Neural crest cell (in vitro differentiated cells): ENCODE data around the gene SSTR4. TPM values are rescaled to one million over a fixed set of nuclear protein-coding genes. Genes with fewer than 3 reads are reported as not detected.

Experiments used
- DNase-seq: peaks from one replicate; pipeline ENCODE4 v3.0.0; 2021; ENCODE audit warnings: low read depth, mixed read lengths, low spot score
- H3K27ac Mint-ChIP-seq: one replicate; pipeline ENCODE4 v1.8.0; 2021; ENCODE audit warnings: mild to moderate bottlenecking, mixed read lengths; ENCODE audit not compliant: unreplicated experiment
- H3K27me3 Mint-ChIP-seq: 2 replicates; pipeline ENCODE4 v1.8.0; 2021; ENCODE audit warnings: low read depth, mild to moderate bottlenecking, mixed read lengths
- H3K36me3 Mint-ChIP-seq: 2 replicates; pipeline ENCODE4 v1.8.0; 2021; ENCODE audit warnings: low read depth, mild to moderate bottlenecking, mixed read lengths
- H3K4me1 Mint-ChIP-seq: 2 replicates; pipeline ENCODE4 v1.8.0; 2021; ENCODE audit warnings: mixed read lengths
- H3K4me3 Mint-ChIP-seq: one replicate; pipeline ENCODE4 v1.8.0; 2021; ENCODE audit warnings: mild to moderate bottlenecking, mixed read lengths
- H3K9me3 Mint-ChIP-seq: 2 replicates; pipeline ENCODE4 v1.8.0; 2021; ENCODE audit warnings: mixed read lengths
- CTCF ChIP-seq: fragments of 200-600 bp; sonication (generic); conservative IDR thresholded peaks from 2 replicates; pipeline ENCODE4 v1.5.0; 2021; ENCODE audit warnings: antibody characterized with exemption, mild to moderate bottlenecking
- total RNA-seq: library from RNA; stranded (reverse); gene quantifications from 2 replicates; pipeline ENCODE4 v1.2.1, GENCODE V29; 2021

Gene SSTR4
- total RNA-seq, 1 donor from 2014 or later: not detected

GRCh38 chr20:23033918-23034317 is 1.2 kb upstream of the SSTR4 start:
- no peak for TF ChIP-seq CTCF
- H3K4me1 Mint-ChIP-seq: peaks cover 7% of the 10 kb centered on the region
- peaks cover 78% of the 10 kb centered on the region for H3K27me3 Mint-ChIP-seq
- no peak for DNase-seq
- no peaks in the 10 kb centered on the region for H3K9me3 Mint-ChIP-seq
- no peak overlapping the region for H3K27ac Mint-ChIP-seq
- no peaks in the 10 kb centered on the region for H3K36me3 Mint-ChIP-seq
- no peak overlapping the region for H3K4me3 Mint-ChIP-seq

GRCh38 chr20:23035731-23036130 is 619 bp downstream of the SSTR4 start:
- H3K27me3 Mint-ChIP-seq: peaks cover 85% of the 10 kb centered on the region
- H3K9me3 Mint-ChIP-seq: no peaks in the 10 kb centered on the region
- no peak for TF ChIP-seq CTCF
- H3K4me3 Mint-ChIP-seq: no peak overlapping the region
- DNase-seq: no peak
- H3K27ac Mint-ChIP-seq: no peak overlapping the region
- no peaks in the 10 kb centered on the region for H3K36me3 Mint-ChIP-seq
- peaks cover 7% of the 10 kb centered on the region for H3K4me1 Mint-ChIP-seq

GRCh38 chr20:23036371-23036770 is 1.3 kb downstream of the SSTR4 start:
- peaks cover 7% of the 10 kb centered on the region for H3K4me1 Mint-ChIP-seq
- no peaks in the 10 kb centered on the region for H3K9me3 Mint-ChIP-seq
- no peaks in the 10 kb centered on the region for H3K36me3 Mint-ChIP-seq
- H3K27ac Mint-ChIP-seq: no peak overlapping the region
- no peak for TF ChIP-seq CTCF
- DNase-seq: no peak
- H3K27me3 Mint-ChIP-seq: peaks cover 91% of the 10 kb centered on the region
- H3K4me3 Mint-ChIP-seq: no peak overlapping the region

- H3K27ac Mint-ChIP-seq: no peak overlapping the region
- no peak overlapping the region for H3K4me3 Mint-ChIP-seq
- no peaks in the 10 kb centered on the region for H3K9me3 Mint-ChIP-seq
- H3K36me3 Mint-ChIP-seq: no peaks in the 10 kb centered on the region
- DNase-seq: no peak
- H3K4me1 Mint-ChIP-seq: peaks cover 7% of the 10 kb centered on the region
- H3K27me3 Mint-ChIP-seq: peaks cover 92% of the 10 kb centered on the region
- no peak for TF ChIP-seq CTCF
These were observed 1.9 kb downstream of the SSTR4 start for GRCh38 chr20:23037017-23037481.

- no peaks in the 10 kb centered on the region for H3K9me3 Mint-ChIP-seq
- no peak for TF ChIP-seq CTCF
- H3K36me3 Mint-ChIP-seq: no peaks in the 10 kb centered on the region
- peaks cover 96% of the 10 kb centered on the region for H3K27me3 Mint-ChIP-seq
- H3K4me1 Mint-ChIP-seq: no peaks in the 10 kb centered on the region
- H3K4me3 Mint-ChIP-seq: no peak overlapping the region
- H3K27ac Mint-ChIP-seq: no peak overlapping the region
- DNase-seq: no peak
These were observed 4.2 kb downstream of the SSTR4 start for GRCh38 chr20:23039136-23039875.
